ENCODE data around the gene NLRC3.

NLRC3 gene

DNA sequence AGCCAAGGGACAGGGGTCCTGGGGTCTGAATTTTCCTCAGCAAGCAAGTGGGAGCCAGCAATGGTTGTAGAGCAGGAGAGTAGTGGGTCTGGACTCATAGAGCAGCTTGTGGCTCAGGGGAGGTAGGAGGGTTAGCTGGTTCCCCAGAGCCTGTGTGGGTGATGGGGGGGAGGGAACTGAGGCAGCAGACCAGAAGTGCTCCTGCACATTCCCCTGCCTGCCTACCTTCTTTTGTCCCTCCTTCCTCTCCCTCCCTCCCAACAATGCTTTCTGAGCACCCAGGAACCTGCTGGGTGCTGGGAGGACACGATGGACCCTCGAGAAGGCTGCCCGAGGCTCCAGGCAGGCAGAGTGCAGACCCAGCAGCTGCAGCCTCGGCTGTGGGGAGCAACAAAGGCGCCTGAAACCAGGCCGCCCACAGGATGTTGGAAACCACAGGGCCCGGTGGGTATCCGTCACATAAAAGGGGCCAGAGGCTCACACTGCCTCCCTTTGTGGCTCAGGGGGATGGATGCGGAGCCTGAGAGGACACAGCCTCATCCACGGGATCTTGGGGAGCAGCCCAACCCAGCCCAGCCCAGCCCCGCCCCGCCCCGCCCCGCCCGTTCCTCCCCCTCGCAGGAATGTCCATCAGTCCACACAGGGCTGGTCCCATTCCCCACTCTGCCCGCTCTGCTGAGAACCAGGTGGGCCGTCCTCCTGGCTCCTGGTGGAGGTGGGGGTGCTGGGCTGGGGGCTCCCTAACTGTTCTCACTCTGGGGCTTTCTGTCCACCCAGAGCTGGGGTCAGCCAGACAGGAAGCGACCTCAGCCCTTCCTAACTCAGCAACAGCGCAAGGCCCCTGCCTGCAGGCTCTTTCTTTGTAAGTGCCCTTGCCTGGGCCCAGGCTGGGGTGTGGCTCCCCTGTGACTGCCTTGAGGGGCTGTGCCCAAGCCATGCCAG, 1.7 kb upstream of the NLRC3 start:
- no peak for DNase-seq

DNA sequence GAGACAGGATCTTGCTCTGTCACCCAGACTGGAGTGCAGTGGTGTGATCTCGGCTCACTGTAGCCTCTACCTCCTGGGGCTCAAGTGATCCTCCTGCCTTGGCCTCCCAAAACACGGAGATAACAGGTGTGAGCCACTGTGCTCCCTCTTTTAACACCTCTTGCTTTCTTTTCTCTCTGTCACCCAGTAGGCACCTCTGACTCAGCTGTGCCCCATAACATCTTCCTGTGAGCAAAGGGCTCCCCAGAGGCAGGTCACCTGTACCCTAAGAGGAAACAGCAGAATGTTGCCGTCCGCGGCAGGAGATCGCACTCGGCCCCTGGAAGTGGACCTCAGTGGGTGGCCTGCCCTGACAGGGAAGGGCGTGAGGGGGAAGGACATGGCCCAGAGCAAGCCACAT, 918 bp upstream of the NLRC3 start:
- peak; percentile 31 to 38 for DNase-seq

DNA sequence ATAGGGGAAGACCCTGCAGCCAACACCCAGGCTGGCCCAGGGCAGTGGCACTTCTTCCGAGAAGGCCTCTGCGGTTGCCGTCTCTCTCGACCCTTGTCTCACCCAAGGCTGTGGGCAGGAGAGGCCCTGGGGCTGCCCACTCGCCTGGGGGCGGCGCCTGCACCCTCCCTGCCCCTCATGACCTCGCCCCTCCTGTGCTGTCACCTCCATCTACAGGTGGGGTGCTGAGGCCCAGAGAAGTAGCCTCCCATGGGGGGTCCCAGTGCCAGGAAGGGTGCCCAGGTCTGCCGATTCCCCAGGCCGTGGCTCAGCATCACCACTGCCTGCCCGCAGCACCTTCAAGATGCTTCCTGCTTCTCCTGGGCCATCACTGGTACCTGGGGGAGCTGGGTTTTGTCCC, 992 bp downstream of the NLRC3 start:
- no peak for DNase-seq

DNA sequence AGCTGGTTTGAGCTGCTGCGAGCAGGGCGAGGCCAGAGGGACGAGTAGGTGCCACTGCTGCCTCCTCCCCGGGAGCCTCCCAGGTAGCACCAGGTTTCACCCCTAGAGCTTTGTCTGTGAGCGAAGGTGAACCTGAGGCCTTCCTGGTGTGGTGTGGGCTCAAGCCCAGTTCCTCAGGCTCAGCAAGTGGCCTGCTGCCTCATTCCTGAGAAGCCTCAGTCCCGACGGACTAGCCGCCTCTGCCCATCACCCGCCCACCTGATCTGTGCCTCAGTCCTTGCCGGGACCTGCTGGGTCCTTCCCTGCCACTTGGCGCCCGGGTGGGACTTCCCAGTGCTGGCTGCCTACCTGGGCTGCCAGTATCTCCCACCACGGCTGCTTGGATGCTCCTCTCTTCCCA, 1.7 kb downstream of the NLRC3 start:
- DNase-seq: no peak

DNA sequence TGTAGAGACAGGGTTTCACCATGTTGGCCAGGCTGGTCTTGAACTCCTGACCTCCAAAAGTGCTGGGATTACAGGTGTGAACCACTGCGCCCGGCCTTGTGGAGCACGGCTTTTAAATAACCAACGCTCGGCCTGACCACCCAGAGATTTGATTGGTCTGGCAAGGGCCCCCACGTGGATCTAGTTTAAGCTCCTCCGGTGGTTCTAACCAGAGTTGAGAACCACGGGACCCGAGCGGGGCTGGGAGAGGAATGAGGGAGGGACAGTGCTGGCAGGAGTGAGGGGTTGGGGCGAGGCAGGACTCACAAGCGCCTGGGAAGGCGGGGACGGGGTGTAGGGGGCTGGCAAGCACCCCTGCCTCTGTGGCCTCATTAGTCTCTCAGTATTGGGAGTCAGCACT, 3.0 kb downstream of the NLRC3 start:
- no peak for DNase-seq

GRCh38 chr16:3573146-3573815, 3.9 kb downstream of the NLRC3 start:
- DNase-seq: no peak

GRCh38 chr16:3570420-3571062, 6.7 kb downstream of the NLRC3 start:
- DNase-seq: no peak

GRCh38 chr16:3569851-3570250, 7.4 kb downstream of the NLRC3 start:
- no peak for DNase-seq

GRCh38 chr16:3566990-3567389, 10.2 kb downstream of the NLRC3 start:
- no peak for DNase-seq

- DNase-seq: no peak
Measured at GRCh38 chr16:3564889-3565141, 12.4 kb downstream of the NLRC3 start.

GRCh38 chr16:3564130-3564888, 12.9 kb downstream of the NLRC3 start:
- DNase-seq: no peak

GRCh38 chr16:3562914-3563480, 14.2 kb downstream of the NLRC3 start:
- DNase-seq: no peak

- DNase-seq: no peak
Measured at GRCh38 chr16:3561626-3562025, 15.6 kb downstream of the NLRC3 start.

GRCh38 chr16:3554351-3554928, 22.8 kb downstream of the NLRC3 start:
- no peak for DNase-seq

- no peak for DNase-seq
Measured at GRCh38 chr16:3553138-3553923, 23.9 kb downstream of the NLRC3 start.

DNA sequence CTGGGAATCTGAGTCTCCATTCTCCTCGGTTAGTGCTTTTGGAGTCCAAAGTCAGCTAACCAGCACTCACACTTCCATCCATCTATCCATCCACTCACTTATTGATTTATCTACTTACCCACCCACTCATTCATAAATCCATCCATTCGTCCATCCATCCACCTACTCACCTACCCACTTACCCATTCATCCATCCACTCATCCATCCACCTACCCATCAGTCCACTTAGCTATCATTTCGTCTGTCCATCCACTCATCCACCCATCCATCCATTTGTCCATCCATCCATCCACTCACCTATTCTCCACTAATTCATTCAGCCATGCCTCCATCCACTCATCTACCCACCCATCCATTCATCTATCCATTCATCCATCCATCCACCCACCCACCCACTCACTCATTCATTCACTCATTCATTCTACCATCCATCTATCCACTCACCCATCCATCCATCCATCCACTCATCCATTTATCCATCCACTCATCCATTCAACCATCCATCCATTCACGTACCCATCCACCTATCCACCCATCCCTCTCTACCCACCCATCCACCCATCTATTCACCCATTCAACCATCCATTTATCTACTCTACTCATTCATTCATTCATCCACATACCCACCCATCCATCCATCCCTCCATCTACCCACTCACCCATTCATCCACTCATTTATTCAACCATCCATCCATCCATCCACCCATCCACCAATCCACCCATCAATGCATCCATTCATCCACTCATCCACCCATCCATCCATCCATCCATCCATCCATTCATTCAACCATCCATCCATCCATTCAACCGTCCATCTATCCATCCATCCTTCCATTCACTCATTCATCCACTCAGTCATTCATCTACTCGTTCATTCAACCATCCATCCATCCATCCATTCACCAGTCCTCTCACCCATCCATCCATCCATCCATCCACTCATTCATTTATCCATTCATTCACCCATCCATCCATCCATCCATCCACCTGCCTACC, 26.1 kb downstream of the NLRC3 start:
- no peak for DNase-seq

- no peak for DNase-seq
Measured at GRCh38 chr16:3549906-3550305, 27.3 kb downstream of the NLRC3 start.

DNA sequence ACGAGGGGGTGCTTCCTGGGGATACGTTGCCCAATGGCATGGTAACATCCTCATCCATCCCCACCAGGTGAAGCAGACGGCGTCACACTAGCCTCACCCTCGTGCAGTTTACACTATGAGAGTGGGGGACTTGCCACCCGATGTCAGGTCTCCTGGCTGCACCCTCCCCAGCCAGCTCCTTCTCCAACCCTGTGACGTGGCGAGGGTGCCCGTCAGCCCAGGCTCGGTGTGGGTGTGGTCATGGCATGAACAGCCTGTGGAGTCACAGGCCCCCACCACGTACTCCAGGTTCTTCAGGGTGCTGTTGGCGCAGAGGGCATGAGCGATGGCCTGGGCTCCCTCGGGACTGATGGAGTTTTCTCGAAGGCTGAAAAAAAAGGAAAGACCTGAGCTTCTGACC, 28.3 kb downstream of the NLRC3 start:
- DNase-seq: no peak

DNA sequence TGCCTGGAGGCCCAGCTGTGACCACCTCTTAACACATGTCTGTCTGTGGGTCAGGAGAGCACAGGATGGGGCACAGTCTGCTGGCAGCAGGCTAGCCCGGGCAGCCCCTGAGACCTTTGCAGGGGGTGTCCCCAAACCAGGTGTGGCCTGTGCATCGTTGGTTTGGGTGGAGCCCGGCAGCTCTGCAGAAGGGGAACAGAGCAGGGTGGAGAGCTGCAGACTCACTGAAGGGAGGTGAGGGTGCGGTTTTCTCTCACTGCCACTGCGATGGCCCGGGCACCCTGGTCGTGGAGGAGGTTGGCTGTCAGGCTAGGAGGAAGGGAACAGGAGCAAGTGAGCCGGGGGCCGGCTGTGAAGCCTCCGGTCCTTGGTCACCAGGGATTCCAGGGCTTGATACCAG, 28.8 kb downstream of the NLRC3 start:
- DNase-seq: no peak

DNA sequence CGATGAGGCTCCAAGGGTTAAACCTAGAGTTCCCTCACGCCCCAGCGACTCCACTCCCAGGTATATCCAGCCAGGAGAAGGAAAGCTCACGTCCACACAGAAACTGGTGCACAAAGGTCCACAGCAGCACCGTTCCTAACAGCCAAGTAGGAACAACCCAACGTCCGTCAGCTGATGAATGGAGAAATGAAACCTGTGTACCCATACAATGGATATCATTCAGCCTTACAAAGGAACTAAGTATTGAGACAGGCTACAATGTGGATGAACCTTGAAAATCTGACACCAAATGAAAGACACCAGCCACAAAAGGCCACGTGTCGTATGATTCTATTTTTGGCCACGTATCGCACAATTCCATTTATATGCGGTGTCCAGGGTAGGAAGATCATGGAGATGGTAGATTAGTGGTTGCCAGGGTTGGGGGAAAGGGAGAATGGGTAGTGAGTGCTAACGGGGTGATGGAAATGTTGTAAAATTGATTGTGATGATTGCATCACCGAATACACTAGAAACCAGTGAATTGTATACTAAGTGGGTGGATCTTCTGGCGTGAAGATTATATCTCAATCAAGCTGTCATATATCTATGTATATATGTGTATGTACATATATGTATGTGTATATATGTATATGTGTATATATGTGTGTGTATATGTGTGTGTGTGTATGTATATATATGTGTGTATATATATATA, 30.1 kb downstream of the NLRC3 start:
- no peak for DNase-seq
